ENCODE data around the gene KRT6B.
"Not testable (repeated sequence)": the region's sequence is repeated elsewhere in the genome, so short reads cannot be mapped to it uniquely, and the experiment has no call there.

KRT6B gene

GRCh38 chr12:52496054-52496453 lies 44.1 kb upstream of the KRT6B start:
- DNase-seq (ENCODE audit: low spot score): no peak
- in situ Hi-C loops (cut with MboI; ENCODE audit: low pct_unique_long_range_greater_than_20kb, low sequenced_read_pairs, unreplicated experiment): no loop called here
- TF ChIP-seq CTCF (IDR thresholded peaks at IDR 0.05; ENCODE audit: extremely low read depth, insufficient read depth, missing control alignments): no peak

- in situ Hi-C loops (cut with MboI; ENCODE audit: low pct_unique_long_range_greater_than_20kb, low sequenced_read_pairs, unreplicated experiment): no loop called here
- no peak for DNase-seq (ENCODE audit: low spot score)
- no peak for TF ChIP-seq CTCF (IDR thresholded peaks at IDR 0.05; ENCODE audit: extremely low read depth, insufficient read depth, missing control alignments)
Observed at GRCh38 chr12:52495389-52495788, 43.4 kb upstream of the KRT6B start.

GRCh38 chr12:52494518-52494917 lies 42.6 kb upstream of the KRT6B start:
- in situ Hi-C loops (cut with MboI; ENCODE audit: low pct_unique_long_range_greater_than_20kb, low sequenced_read_pairs, unreplicated experiment): no loop called here
- DNase-seq (ENCODE audit: low spot score): no peak
- no peak for TF ChIP-seq CTCF (IDR thresholded peaks at IDR 0.05; ENCODE audit: extremely low read depth, insufficient read depth, missing control alignments)

GRCh38 chr12:52494100-52494499 lies 42.2 kb upstream of the KRT6B start:
- in situ Hi-C loops (cut with MboI; ENCODE audit: low pct_unique_long_range_greater_than_20kb, low sequenced_read_pairs, unreplicated experiment): no loop called here
- DNase-seq (ENCODE audit: low spot score): no peak
- no peak for TF ChIP-seq CTCF (IDR thresholded peaks at IDR 0.05; ENCODE audit: extremely low read depth, insufficient read depth, missing control alignments)

GRCh38 chr12:52493172-52493571 lies 41.2 kb upstream of the KRT6B start, which contains the start of gene KRT6A:
TSS of gene KRT6A (minus strand) at chr12:52493257. CDS start at chr12:52493188, 69 bp downstream.
- no peak for TF ChIP-seq CTCF (IDR thresholded peaks at IDR 0.05; ENCODE audit: extremely low read depth, insufficient read depth, missing control alignments)
- in situ Hi-C loops (cut with MboI; ENCODE audit: low pct_unique_long_range_greater_than_20kb, low sequenced_read_pairs, unreplicated experiment): no loop called here
- DNase-seq (ENCODE audit: low spot score): no peak

- DNase-seq (ENCODE audit: low spot score); in situ Hi-C loops (cut with MboI; ENCODE audit: low pct_unique_long_range_greater_than_20kb, low sequenced_read_pairs, unreplicated experiment): not testable (repeated sequence)
Observed at GRCh38 chr12:52492405-52492804, 40.5 kb upstream of the KRT6B start.

GRCh38 chr12:52491495-52491894 lies 39.5 kb upstream of the KRT6B start:
- in situ Hi-C loops (cut with MboI; ENCODE audit: low pct_unique_long_range_greater_than_20kb, low sequenced_read_pairs, unreplicated experiment); DNase-seq (ENCODE audit: low spot score): not testable (repeated sequence)

GRCh38 chr12:52488736-52489135 lies 36.8 kb upstream of the KRT6B start:
- no peak for DNase-seq (ENCODE audit: low spot score)
- no peak for TF ChIP-seq CTCF (IDR thresholded peaks at IDR 0.05; ENCODE audit: extremely low read depth, insufficient read depth, missing control alignments)
- in situ Hi-C loops (cut with MboI; ENCODE audit: low pct_unique_long_range_greater_than_20kb, low sequenced_read_pairs, unreplicated experiment): no loop called here

- in situ Hi-C loops (cut with MboI; ENCODE audit: low pct_unique_long_range_greater_than_20kb, low sequenced_read_pairs, unreplicated experiment); DNase-seq (ENCODE audit: low spot score): not testable (repeated sequence)
Observed at GRCh38 chr12:52487744-52488443, 35.9 kb upstream of the KRT6B start.

Measured in GM13977 (cell line).